Prostate gland (tissue), 2 donors: ENCODE results near the gene FRMD4A. TPM values are rescaled to one million over a fixed set of nuclear protein-coding genes. Genes with fewer than 3 reads are reported as not detected.

Source experiments
- DNase-seq: peaks from one replicate; pipeline ENCODE4 v3.0.0-alpha.2; 2019; ENCODE audit warnings: low spot score
- H3K27ac ChIP-seq, 2 donors: fragments of 200-600 bp; sonication (generic); 2 replicates each; pipeline ENCODE4 v1.5.1; 2017 to 2019
- H3K27me3 ChIP-seq: fragments of 200-600 bp; sonication (generic); replicated peaks from 2 replicates; pipeline ENCODE4 v1.5.1; 2019; ENCODE audit not compliant: insufficient read depth
- H3K36me3 ChIP-seq, 2 donors: fragments of 200-600 bp; sonication (generic); 1 replicate in 1 of 2; 2 replicates in 1 of 2; pipeline versions ENCODE4 v1.5.1 to v1.8.1; 2017 to 2019
- H3K4me1 ChIP-seq: fragments of 200-600 bp; sonication (generic); replicated peaks from 2 replicates; pipeline ENCODE4 v1.5.1; 2019
- H3K4me3 ChIP-seq, 2 donors: fragments of 200-600 bp; sonication (generic); 2 replicates each; pipeline ENCODE4 v1.5.1; 2017 to 2019
- H3K9me3 ChIP-seq: fragments of 200-600 bp; sonication (generic); 2 replicates; pipeline ENCODE4 v1.5.1; 2017
- CTCF ChIP-seq, 4 experiments: fragments of 200-600 bp in 2 of 4; fragments of 450-650 bp in 2 of 4; sonication (generic) in 2 of 4; IDR thresholded peaks; 1 replicate in 3 of 4; 2 replicates in 1 of 4; pipeline ENCODE4 v1.5.1; 2016 to 2019; ENCODE audit warnings: antibody characterized with exemption in 4 of 4, mild to moderate bottlenecking in 2 of 4, moderate library complexity in 2 of 4
- POLR2A ChIP-seq: fragments of 450-650 bp; IDR thresholded peaks from one replicate; pipeline ENCODE4 v1.6.1; 2016; ENCODE audit warnings: antibody characterized with exemption, mild to moderate bottlenecking
- POLR2AphosphoS5 ChIP-seq: sonication (generic); formaldehyde crosslinking; IDR thresholded peaks from one replicate; pipeline ENCODE4 v1.6.1; 2017; ENCODE audit warnings: antibody characterized with exemption
- WGBS: methylation state at CpG from one replicate; pipeline ENCODE4 v1.1.5; 2018; 5-methylcytosine and 5-hydroxymethylcytosine counted together
- intact Hi-C: fragments of 100-400 bp; cut with DNase I; formaldehyde crosslinking; loops from one replicate; pipeline ENCODE4 v1.14.2; 2022
- total RNA-seq, 2 donors: library from RNA; depleted of rRNA; stranded (reverse); fragments of >200 nt; gene quantifications; one replicate each; pipeline ENCODE4 v1.1.0, GENCODE V29; 2016

Gene FRMD4A
- total RNA-seq, 2 donors from 2014 or later: 38.0 to 53.2 TPM

- no peaks in the 10 kb centered on the region for H3K36me3 ChIP-seq
- H3K4me3 ChIP-seq: no peak overlapping the region
- no peaks in the 10 kb centered on the region for H3K4me1 ChIP-seq
- TF ChIP-seq CTCF (IDR thresholded peaks at IDR 0.05): no peak
- TF ChIP-seq POLR2AphosphoS5: no peak
- TF ChIP-seq POLR2A: no peak
- DNase-seq: no peak
- peak overlapping the region; percentile 61 to 62 for H3K27ac ChIP-seq
- intact Hi-C loops: no loop called here
- WGBS: 21% methylated on average over 9 of the region's 9 CpGs
- H3K9me3 ChIP-seq: no peaks in the 10 kb centered on the region
- no peaks in the 10 kb centered on the region for H3K27me3 ChIP-seq
Observed at GRCh38 chr10:14040787-14041631, 289.7 kb downstream of the FRMD4A start.

- TF ChIP-seq POLR2A (no peak), POLR2AphosphoS5 (no peak), CTCF (IDR thresholded peaks at IDR 0.05) (no peak)
- Histone ChIP-seq H3K9me3 (no peaks in the 10 kb centered on the region), H3K27me3 (no peaks in the 10 kb centered on the region), H3K36me3 (no peaks in the 10 kb centered on the region), H3K4me1 (no peaks in the 10 kb centered on the region), H3K27ac (peak overlapping the region; percentile 61 to 62), H3K4me3 (no peak overlapping the region)
- intact Hi-C loops: no loop called here
- DNase-seq: no peak
- WGBS: 66% methylated on average over 4 of the region's 4 CpGs
Observed at GRCh38 chr10:14039968-14040668, 290.6 kb downstream of the FRMD4A start.

GRCh38 chr10:14036233-14036632, 294.5 kb downstream of the FRMD4A start:
- H3K4me3 ChIP-seq: no peak overlapping the region
- H3K36me3 ChIP-seq: no peaks in the 10 kb centered on the region
- 81% methylated on average over 7 of the region's 7 CpGs for WGBS
- no peaks in the 10 kb centered on the region for H3K9me3 ChIP-seq
- intact Hi-C loops: no loop called here
- H3K27ac ChIP-seq: no peak overlapping the region
- TF ChIP-seq POLR2AphosphoS5 (no peak), POLR2A (no peak), CTCF (IDR thresholded peaks at IDR 0.05) (no peak)
- H3K4me1 ChIP-seq: no peaks in the 10 kb centered on the region
- H3K27me3 ChIP-seq: no peaks in the 10 kb centered on the region
- no peak for DNase-seq

- no peak overlapping the region for H3K27ac ChIP-seq
- no peaks in the 10 kb centered on the region for H3K27me3 ChIP-seq
- 38% methylated on average over 6 of the region's 6 CpGs for WGBS
- H3K4me1 ChIP-seq: no peaks in the 10 kb centered on the region
- H3K4me3 ChIP-seq: no peak overlapping the region
- H3K9me3 ChIP-seq: no peaks in the 10 kb centered on the region
- H3K36me3 ChIP-seq: no peaks in the 10 kb centered on the region
- TF ChIP-seq POLR2A (no peak), CTCF (IDR thresholded peaks at IDR 0.05) (no peak), POLR2AphosphoS5 (no peak)
- intact Hi-C loops: no loop called here
- no peak for DNase-seq
Observed at GRCh38 chr10:14035506-14035905, 295.2 kb downstream of the FRMD4A start.
